Breast epithelium (tissue), 4 donors: ENCODE measurements around the gene STX5. TPM values are rescaled to one million over a fixed set of nuclear protein-coding genes. Genes with fewer than 3 reads are reported as not detected.
"Not testable (repeated sequence)": the region's sequence is repeated elsewhere in the genome, so short reads cannot be mapped to it uniquely, and the experiment has no call there.

Experiments used
- DNase-seq, 2 donors: peaks; one replicate each; pipeline ENCODE4 v3.0.0-alpha.2; 2019; ENCODE audit warnings: low spot score in 2 of 2
- H3K27ac ChIP-seq, 2 donors: fragments of 200-600 bp; sonication (generic) in 1 of 2; one replicate each; pipeline ENCODE4 v1.5.1; 2016 to 2019; ENCODE audit warnings: mild to moderate bottlenecking in 1 of 2
- H3K27me3 ChIP-seq, 2 donors: fragments of 200-600 bp; sonication (generic) in 1 of 2; one replicate each; pipeline versions ENCODE4 v1.5.1 to v1.6.0; 2017 to 2019; ENCODE audit warnings: control low read depth in 1 of 2, mild to moderate bottlenecking in 1 of 2
- H3K36me3 ChIP-seq: fragments of 200-600 bp; one replicate; pipeline ENCODE4 v1.5.1; 2019
- H3K4me1 ChIP-seq, 2 donors: fragments of 200-600 bp; sonication (generic); one replicate each; pipeline ENCODE4 v1.5.1; 2016 to 2019; ENCODE audit warnings: control low read depth in 1 of 2
- H3K4me3 ChIP-seq, 3 donors: fragments of 200-600 bp; sonication (generic); 1 replicate in 2 of 3; 2 replicates in 1 of 3; pipeline ENCODE4 v1.5.1; 2016 to 2019; ENCODE audit warnings: mild to moderate bottlenecking in 3 of 3, moderate library complexity in 2 of 3
- H3K9me3 ChIP-seq, 2 donors: fragments of 200-600 bp; sonication (generic) in 1 of 2; one replicate each; pipeline ENCODE4 v1.5.1; 2016 to 2019; ENCODE audit warnings: control low read depth in 1 of 2
- CTCF ChIP-seq, 3 donors: fragments of 450-650 bp; IDR thresholded peaks; one replicate each; pipeline ENCODE4 v1.5.1; 2016 to 2017; ENCODE audit warnings: antibody characterized with exemption in 3 of 3, mild to moderate bottlenecking in 3 of 3, moderate library complexity in 3 of 3
- POLR2A ChIP-seq: fragments of 450-650 bp; IDR thresholded peaks from one replicate; pipeline ENCODE4 v1.6.1; 2016; ENCODE audit warnings: antibody characterized with exemption, mild to moderate bottlenecking, moderate library complexity
- POLR2AphosphoS5 ChIP-seq, 3 donors: sonication (generic); formaldehyde crosslinking; IDR thresholded peaks; one replicate each; pipeline ENCODE4 v1.6.1; 2017; ENCODE audit warnings: antibody characterized with exemption in 3 of 3
- intact Hi-C: fragments of 100-400 bp; cut with DNase I; formaldehyde crosslinking; loops from one replicate; pipeline ENCODE4 v1.15.1; 2023; ENCODE audit warnings: low total_unique reads
- total RNA-seq, 3 donors: library from RNA; depleted of rRNA; stranded (reverse); fragments of >200 nt; gene quantifications; one replicate each; pipeline ENCODE4 v1.1.0, GENCODE V29; 2016

STX5 gene
- total RNA-seq, 3 donors from 2014 or later, result 30.8 to 42.3 (median 34.2) TPM

GRCh38 chr11:62841361-62842170 is 9.7 kb upstream of the STX5 start:
- Histone ChIP-seq H3K27me3 (no peaks in the 10 kb centered on the region), H3K4me1 (peaks cover 0 to 7% of the 10 kb centered on the region in 2 donors), H3K9me3 (no peaks in the 10 kb centered on the region), H3K36me3 (no peaks in the 10 kb centered on the region), H3K27ac (peak overlapping the region; percentile 96 to 99), H3K4me3 (peak overlapping the region; percentile 68 to 99 (median 91))
- DNase-seq, result peak; percentile 81 to 91
- intact Hi-C loops, result no loop called here
- TF ChIP-seq CTCF (IDR thresholded peaks at IDR 0.05) (peak in 1 of 3 donors; percentile 15), POLR2A (peak; percentile 100), POLR2AphosphoS5 (IDR thresholded peaks at IDR 0.05) (peak; percentile 98 to 100 (median 100))

GRCh38 chr11:62840721-62841360 is 9.0 kb upstream of the STX5 start:
- Histone ChIP-seq H3K27ac (peak overlapping the region; percentile 96 to 99), H3K4me3 (peak overlapping the region; percentile 68 to 99 (median 91))
- H3K4me1 ChIP-seq, H3K36me3 ChIP-seq, intact Hi-C loops, H3K27me3 ChIP-seq, H3K9me3 ChIP-seq: not testable (repeated sequence)
- TF ChIP-seq POLR2AphosphoS5 (IDR thresholded peaks at IDR 0.05), result peak in 1 of 3 donors; percentile 49
- DNase-seq, result peak; percentile 65 to 74

GRCh38 chr11:62839050-62839945 is 7.4 kb upstream of the STX5 start, which contains the start of gene WDR74:
TSS of gene WDR74 (minus strand) at chr11:62839590. CDS start at chr11:62839570, 20 bp downstream.
- H3K9me3 ChIP-seq, result no peaks in the 10 kb centered on the region
- peak; percentile 92 to 99 (median 98) for TF ChIP-seq POLR2AphosphoS5 (IDR thresholded peaks at IDR 0.05)
- peak; percentile 85 for TF ChIP-seq POLR2A
- no peak for TF ChIP-seq CTCF (IDR thresholded peaks at IDR 0.05)
- peaks cover 0 to 7% of the 10 kb centered on the region in 2 donors for H3K4me1 ChIP-seq
- DNase-seq, result peak; percentile 86 to 90
- H3K4me3 ChIP-seq, result peak within 1 kb of the TSS; percentile 68 to 99 (median 91)
- H3K27me3 ChIP-seq, result no peaks in the 10 kb centered on the region
- H3K27ac ChIP-seq, result peak within 1 kb of the TSS; percentile 96 to 99
- intact Hi-C loops, result loop anchor here (10.0 kb wide), 1 partner anchor 54 kb away; the partner anchor contains the start of gene TMEM179B
- H3K36me3 ChIP-seq, result no peaks in the 10 kb centered on the region

- intact Hi-C loops, result loop anchor here (10.0 kb wide), 1 partner anchor 51 kb away; the partner anchor contains the start of gene TMEM179B
Measured at GRCh38 chr11:62835336-62835735, 3.5 kb upstream of the STX5 start.

More at GRCh38 chr11:62835336-62835735, 3.5 kb upstream of the STX5 start:
- Histone ChIP-seq H3K9me3 (no peaks in the 10 kb centered on the region), H3K27me3 (no peaks in the 10 kb centered on the region), H3K36me3 (no peaks in the 10 kb centered on the region), H3K4me3 (no peak overlapping the region), H3K27ac (no peak overlapping the region), H3K4me1 (peaks cover 4 to 13% of the 10 kb centered on the region in 2 donors)
- TF ChIP-seq POLR2A, result no peak
- TF ChIP-seq POLR2AphosphoS5 (IDR thresholded peaks at IDR 0.05), result no peak
- TF ChIP-seq CTCF (IDR thresholded peaks at IDR 0.05), result no peak
- DNase-seq, result no peak
